ENCODE measurements around the gene WDR93. TPM values are rescaled to one million over a fixed set of nuclear protein-coding genes. Genes with fewer than 3 reads are reported as not detected.

Gene WDR93
- total and polyA plus RNA-seq, 4 donors: 0.08 TPM; not detected in 2

DNA sequence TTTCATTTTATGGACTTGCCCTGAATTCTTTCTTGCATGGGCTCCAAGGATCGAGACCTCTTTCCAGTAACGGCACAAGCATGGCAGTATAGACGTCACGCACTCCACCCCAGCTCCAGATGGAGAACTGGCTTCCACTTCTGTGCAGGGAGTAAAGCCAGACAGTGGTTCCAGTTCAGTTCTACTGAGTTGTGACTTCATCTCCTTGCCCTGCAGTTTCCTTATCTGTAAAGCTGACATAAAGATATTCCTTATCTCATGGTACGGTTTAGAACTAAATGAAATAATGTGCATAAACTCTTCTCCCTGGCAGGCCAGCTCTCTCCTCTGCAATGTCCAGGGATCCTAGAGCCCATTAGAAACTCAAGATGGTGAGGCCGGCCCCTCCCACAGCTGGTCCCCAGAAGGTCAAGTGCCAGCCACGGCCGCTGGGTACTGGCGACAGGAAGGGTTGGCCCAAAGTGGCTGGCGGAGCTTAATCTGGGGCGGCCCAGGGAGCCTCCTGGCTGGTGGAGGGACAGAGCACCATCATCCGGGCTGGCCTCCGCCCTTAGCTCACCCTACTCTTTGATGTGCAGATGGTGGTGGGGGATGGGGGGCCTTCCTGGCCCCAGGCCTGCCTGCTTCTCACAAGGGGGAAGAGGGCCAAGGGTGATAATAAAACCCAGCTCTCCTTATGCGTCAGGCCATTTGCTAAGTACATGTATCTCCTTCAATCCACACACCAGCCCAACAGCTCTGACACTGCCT is 92.7 kb downstream of the WDR93 start:
- Histone ChIP-seq H3K27ac (ENCODE audit: low read depth in 1 of 2, low read length in 2 of 2) (no peak overlapping the region), H3K4me3 (ENCODE audit: low read depth in 1 of 3, low read length in 3 of 3) (no peak overlapping the region), H3K9me3 (ENCODE audit: control insufficient read depth in 4 of 4, low read length in 3 of 4) (no peaks in the 10 kb centered on the region), H3K36me3 (ENCODE audit: control insufficient read depth in 4 of 4, insufficient read depth in 3 of 4, low read depth in 1 of 4, low read length in 3 of 4) (peaks cover 4 to 12% (median 8%) of the 10 kb centered on the region in 4 donors), H3K27me3 (ENCODE audit: control insufficient read depth in 4 of 4, insufficient read depth in 4 of 4, low read length in 3 of 4) (no peaks in the 10 kb centered on the region), H3K4me1 (ENCODE audit: control insufficient read depth in 4 of 4, insufficient read depth in 4 of 4, low read length in 3 of 4) (peaks cover 5 to 32% (median 26%) of the 10 kb centered on the region in 4 donors), H3K9ac (ENCODE audit: low read depth in 1 of 2, low read length in 2 of 2) (no peak overlapping the region)
- DNase-seq (ENCODE audit: low spot score): no peak
- 83% methylated on average over 14 of the region's 14 CpGs for WGBS
- TF ChIP-seq, protein P1, sequence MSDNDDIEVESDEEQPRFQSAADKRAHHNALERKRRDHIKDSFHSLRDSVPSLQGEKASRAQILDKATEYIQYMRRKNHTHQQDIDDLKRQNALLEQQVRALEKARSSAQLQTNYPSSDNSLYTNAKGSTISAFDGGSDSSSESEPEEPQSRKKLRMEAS (IDR thresholded peaks at IDR 0.05): no peak
- TF ChIP-seq NR2F2 (IDR thresholded peaks at IDR 0.05) (no peak), RXRA (IDR thresholded peaks at IDR 0.05) (no peak), YY1 (IDR thresholded peaks at IDR 0.05) (no peak), TAF1 (conservative IDR thresholded peaks at IDR 0.05) (no peak), GABPA (IDR thresholded peaks at IDR 0.05 in 1 of 2, conservative IDR thresholded peaks at IDR 0.05 in 1 of 2) (no peak), SP1 (IDR thresholded peaks at IDR 0.05) (no peak)
- TF ChIP-seq, protein P2, sequence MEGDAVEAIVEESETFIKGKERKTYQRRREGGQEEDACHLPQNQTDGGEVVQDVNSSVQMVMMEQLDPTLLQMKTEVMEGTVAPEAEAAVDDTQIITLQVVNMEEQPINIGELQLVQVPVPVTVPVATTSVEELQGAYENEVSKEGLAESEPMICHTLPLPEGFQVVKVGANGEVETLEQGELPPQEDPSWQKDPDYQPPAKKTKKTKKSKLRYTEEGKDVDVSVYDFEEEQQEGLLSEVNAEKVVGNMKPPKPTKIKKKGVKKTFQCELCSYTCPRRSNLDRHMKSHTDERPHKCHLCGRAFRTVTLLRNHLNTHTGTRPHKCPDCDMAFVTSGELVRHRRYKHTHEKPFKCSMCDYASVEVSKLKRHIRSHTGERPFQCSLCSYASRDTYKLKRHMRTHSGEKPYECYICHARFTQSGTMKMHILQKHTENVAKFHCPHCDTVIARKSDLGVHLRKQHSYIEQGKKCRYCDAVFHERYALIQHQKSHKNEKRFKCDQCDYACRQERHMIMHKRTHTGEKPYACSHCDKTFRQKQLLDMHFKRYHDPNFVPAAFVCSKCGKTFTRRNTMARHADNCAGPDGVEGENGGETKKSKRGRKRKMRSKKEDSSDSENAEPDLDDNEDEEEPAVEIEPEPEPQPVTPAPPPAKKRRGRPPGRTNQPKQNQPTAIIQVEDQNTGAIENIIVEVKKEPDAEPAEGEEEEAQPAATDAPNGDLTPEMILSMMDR (IDR thresholded peaks at IDR 0.05; ENCODE audit: low read depth, low read length, missing input control): no peak
- TF ChIP-seq, protein P3, sequence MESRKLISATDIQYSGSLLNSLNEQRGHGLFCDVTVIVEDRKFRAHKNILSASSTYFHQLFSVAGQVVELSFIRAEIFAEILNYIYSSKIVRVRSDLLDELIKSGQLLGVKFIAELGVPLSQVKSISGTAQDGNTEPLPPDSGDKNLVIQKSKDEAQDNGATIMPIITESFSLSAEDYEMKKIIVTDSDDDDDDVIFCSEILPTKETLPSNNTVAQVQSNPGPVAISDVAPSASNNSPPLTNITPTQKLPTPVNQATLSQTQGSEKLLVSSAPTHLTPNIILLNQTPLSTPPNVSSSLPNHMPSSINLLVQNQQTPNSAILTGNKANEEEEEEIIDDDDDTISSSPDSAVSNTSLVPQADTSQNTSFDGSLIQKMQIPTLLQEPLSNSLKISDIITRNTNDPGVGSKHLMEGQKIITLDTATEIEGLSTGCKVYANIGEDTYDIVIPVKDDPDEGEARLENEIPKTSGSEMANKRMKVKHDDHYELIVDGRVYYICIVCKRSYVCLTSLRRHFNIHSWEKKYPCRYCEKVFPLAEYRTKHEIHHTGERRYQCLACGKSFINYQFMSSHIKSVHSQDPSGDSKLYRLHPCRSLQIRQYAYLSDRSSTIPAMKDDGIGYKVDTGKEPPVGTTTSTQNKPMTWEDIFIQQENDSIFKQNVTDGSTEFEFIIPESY (IDR thresholded peaks at IDR 0.05): no peak
- TF ChIP-seq, protein P4, sequence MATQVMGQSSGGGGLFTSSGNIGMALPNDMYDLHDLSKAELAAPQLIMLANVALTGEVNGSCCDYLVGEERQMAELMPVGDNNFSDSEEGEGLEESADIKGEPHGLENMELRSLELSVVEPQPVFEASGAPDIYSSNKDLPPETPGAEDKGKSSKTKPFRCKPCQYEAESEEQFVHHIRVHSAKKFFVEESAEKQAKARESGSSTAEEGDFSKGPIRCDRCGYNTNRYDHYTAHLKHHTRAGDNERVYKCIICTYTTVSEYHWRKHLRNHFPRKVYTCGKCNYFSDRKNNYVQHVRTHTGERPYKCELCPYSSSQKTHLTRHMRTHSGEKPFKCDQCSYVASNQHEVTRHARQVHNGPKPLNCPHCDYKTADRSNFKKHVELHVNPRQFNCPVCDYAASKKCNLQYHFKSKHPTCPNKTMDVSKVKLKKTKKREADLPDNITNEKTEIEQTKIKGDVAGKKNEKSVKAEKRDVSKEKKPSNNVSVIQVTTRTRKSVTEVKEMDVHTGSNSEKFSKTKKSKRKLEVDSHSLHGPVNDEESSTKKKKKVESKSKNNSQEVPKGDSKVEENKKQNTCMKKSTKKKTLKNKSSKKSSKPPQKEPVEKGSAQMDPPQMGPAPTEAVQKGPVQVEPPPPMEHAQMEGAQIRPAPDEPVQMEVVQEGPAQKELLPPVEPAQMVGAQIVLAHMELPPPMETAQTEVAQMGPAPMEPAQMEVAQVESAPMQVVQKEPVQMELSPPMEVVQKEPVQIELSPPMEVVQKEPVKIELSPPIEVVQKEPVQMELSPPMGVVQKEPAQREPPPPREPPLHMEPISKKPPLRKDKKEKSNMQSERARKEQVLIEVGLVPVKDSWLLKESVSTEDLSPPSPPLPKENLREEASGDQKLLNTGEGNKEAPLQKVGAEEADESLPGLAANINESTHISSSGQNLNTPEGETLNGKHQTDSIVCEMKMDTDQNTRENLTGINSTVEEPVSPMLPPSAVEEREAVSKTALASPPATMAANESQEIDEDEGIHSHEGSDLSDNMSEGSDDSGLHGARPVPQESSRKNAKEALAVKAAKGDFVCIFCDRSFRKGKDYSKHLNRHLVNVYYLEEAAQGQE (IDR thresholded peaks at IDR 0.05): no peak

DNA sequence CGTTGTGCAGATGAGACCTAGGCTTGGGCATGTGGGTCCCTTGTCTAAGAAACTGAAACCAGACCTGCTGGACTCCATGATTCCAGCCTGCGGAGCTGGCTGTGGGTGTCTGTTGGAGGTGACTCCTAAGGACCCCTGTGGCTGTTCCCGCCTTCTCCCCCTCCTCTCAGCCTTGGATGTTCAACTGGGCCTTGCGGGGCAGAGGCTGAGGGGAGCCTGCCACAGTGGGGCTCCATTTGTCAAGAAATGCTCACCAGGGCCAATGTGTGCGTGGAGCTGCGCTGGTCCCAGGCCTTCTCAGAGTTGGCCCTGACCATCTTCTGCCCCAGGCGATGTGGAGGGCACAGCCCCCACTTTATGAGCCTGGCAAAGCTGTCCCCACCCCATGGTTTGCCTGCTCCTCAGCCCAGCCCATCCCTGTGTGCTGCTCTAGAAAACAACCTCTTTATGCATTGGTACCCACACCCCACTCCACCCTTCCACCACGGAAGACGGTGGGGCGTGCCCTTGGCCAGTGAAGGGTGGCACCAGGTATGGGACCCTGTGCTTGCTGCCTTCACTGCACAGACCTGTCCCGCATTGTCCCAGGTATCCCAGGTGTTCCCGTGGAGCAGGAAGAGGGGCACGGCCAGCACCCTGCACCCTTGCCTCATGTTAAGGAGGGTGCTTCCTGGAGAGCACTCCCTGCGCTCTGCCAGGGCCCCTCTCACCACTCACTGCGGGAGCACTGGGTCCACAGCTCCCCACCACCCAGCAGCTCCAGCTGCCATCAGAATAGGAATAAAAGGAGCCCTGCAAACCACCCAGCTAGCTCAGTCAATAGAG is 93.5 kb downstream of the WDR93 start:
- peaks cover 7 to 17% (median 11%) of the 10 kb centered on the region in 4 donors for H3K36me3 ChIP-seq (ENCODE audit: control insufficient read depth in 4 of 4, insufficient read depth in 3 of 4, low read depth in 1 of 4, low read length in 3 of 4)
- peaks cover 5 to 32% (median 26%) of the 10 kb centered on the region in 4 donors for H3K4me1 ChIP-seq (ENCODE audit: control insufficient read depth in 4 of 4, insufficient read depth in 4 of 4, low read length in 3 of 4)
- TF ChIP-seq TAF1 (conservative IDR thresholded peaks at IDR 0.05) (no peak), FOXA2 (IDR thresholded peaks at IDR 0.05) (no peak), JUND (IDR thresholded peaks at IDR 0.05) (no peak), GABPA (IDR thresholded peaks at IDR 0.05 in 1 of 2, conservative IDR thresholded peaks at IDR 0.05 in 1 of 2) (no peak), HNF4G (IDR thresholded peaks at IDR 0.05) (no peak), FOXA1 (IDR thresholded peaks at IDR 0.05) (no peak)
- TF ChIP-seq, protein P4 (IDR thresholded peaks at IDR 0.05): no peak
- H3K9ac ChIP-seq (ENCODE audit: low read depth in 1 of 2, low read length in 2 of 2): no peak overlapping the region
- WGBS: 91% methylated on average over 15 of the region's 15 CpGs
- no peak for DNase-seq (ENCODE audit: low spot score)
- no peak overlapping the region for H3K27ac ChIP-seq (ENCODE audit: low read depth in 1 of 2, low read length in 2 of 2)
- H3K9me3 ChIP-seq (ENCODE audit: control insufficient read depth in 4 of 4, low read length in 3 of 4): no peaks in the 10 kb centered on the region
- no peaks in the 10 kb centered on the region for H3K27me3 ChIP-seq (ENCODE audit: control insufficient read depth in 4 of 4, insufficient read depth in 4 of 4, low read length in 3 of 4)
- no peak overlapping the region for H3K4me3 ChIP-seq (ENCODE audit: low read depth in 1 of 3, low read length in 3 of 3)
